GM13976 (cell line): ENCODE data around the gene BLOC1S1.
"Not testable (repeated sequence)": the region's sequence is repeated elsewhere in the genome, so short reads cannot be mapped to it uniquely, and the experiment has no call there.

Source experiments
- DNase-seq: peaks from one replicate; pipeline ENCODE4 v3.0.0; 2012; ENCODE audit warnings: low spot score
- CTCF ChIP-seq: IDR thresholded peaks from 2 replicates; pipeline ENCODE4 v1.5.1; 2012; ENCODE audit warnings: borderline replicate concordance, mild to moderate bottlenecking; ENCODE audit not compliant: insufficient read depth; ENCODE audit errors: extremely low read depth, missing control alignments, control extremely low read depth
- in situ Hi-C: fragments of 300-500 bp; cut with MboI; formaldehyde crosslinking; loops from one replicate; pipeline ENCODE4 v1.12.0; 2022; ENCODE audit warnings: low sequenced_read_pairs, mixed read lengths, inconsistent platforms; ENCODE audit not compliant: unreplicated experiment

Gene BLOC1S1

GRCh38 chr12:55755246-55755645 lies 39.4 kb downstream of the BLOC1S1 start:
- DNase-seq: no peak
- TF ChIP-seq CTCF: no peak
- in situ Hi-C loops: no loop called here

- in situ Hi-C loops: no loop called here
Measured at GRCh38 chr12:55757701-55758100, 41.9 kb downstream of the BLOC1S1 start.

GRCh38 chr12:55758575-55758974 lies 42.7 kb downstream of the BLOC1S1 start:
- DNase-seq, in situ Hi-C loops: not testable (repeated sequence)

More at GRCh38 chr12:55757701-55758100, 41.9 kb downstream of the BLOC1S1 start:
- TF ChIP-seq CTCF: no peak
- no peak for DNase-seq

GRCh38 chr12:55760663-55761062 lies 44.8 kb downstream of the BLOC1S1 start:
- in situ Hi-C loops: no loop called here
- no peak for TF ChIP-seq CTCF

DNA sequence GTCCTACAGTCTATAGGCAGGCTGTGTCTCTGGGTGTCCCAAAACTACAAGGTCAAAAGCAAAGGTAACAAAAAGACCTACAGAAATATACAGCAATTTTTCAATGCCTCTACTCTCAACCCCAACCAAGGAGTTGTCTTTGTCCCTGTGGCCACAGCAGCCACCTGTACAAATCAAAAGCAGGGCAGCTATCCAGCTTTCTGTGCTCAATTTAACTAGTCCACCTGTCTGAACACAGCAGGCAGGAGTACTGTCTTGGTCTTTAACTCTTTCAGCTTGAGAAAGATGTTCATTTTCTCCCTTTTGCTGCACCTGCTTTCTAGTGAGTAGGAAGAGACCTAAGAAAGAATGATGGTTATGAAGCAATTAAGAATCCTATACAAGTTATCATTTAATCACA lies 46.8 kb downstream of the BLOC1S1 start:
- DNase-seq: no peak
- in situ Hi-C loops: no loop called here
- no peak for TF ChIP-seq CTCF

More at GRCh38 chr12:55760663-55761062, 44.8 kb downstream of the BLOC1S1 start:
- DNase-seq: no peak

DNA sequence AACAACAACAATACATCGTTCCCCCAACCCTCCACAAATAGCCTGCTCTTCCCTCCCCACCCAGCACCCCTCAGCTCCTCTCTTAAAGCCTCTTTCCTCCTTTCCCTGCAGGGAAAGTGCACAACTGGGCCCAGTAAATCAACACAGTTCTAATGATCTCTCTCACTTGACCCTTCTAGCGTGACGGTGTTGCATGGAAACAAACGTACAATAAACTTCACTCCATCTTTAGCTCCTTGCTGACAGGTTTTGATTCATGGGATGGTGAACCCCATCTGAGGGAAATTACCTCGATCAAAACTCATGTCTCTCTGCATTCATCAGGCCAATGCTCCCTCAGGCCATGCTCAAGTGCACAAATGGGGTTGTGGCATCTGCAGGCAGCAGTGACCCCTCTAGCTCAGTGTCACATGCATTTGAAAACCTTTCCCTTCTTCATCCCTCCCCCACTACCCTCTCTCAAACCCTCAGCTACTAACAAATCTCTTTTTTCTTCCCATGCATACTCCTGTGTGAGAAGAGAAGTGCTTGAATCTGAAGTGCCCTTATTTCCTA lies 50.0 kb downstream of the BLOC1S1 start:
- in situ Hi-C loops: no loop called here
- no peak for DNase-seq
- TF ChIP-seq CTCF: no peak

- in situ Hi-C loops: no loop called here
- no peak for TF ChIP-seq CTCF
- DNase-seq: no peak
Measured at GRCh38 chr12:55767156-55767555, 51.3 kb downstream of the BLOC1S1 start.
